ENCODE results near the gene BRAF.

DNA sequence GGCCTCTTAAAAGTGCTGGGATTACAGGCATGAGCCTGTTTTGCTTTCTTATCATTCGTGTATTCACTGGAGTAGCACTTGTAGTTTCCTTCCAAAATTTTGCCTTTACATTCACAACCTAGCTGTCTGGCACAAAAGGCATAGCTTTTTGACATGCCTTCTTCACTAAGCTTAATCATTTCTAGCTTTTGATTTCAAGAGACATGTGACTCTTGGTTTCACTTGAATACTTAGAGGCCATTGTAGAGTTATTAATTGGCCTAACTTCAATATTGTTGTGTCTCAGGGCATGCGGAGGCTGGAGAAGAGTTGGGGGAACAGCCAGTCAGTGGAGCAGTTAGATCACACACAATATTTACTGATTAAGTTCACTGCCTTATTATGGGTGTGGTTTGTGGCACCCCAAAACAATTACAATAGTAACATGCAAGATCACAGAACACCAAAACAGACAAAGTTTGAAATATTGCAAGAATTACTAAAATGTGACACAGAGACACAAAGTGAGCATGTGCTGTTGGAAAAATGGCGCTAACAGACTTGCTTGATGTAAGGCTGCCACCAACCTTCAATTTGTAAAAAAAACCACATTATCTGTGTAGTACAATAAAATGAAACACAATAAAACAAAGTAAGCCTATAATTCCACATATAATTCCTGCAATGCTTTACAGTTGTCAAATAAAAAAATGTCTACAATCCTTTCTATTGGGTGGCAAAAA lies 43.1 kb downstream of the BRAF start:
- TF ChIP-seq, protein P1, sequence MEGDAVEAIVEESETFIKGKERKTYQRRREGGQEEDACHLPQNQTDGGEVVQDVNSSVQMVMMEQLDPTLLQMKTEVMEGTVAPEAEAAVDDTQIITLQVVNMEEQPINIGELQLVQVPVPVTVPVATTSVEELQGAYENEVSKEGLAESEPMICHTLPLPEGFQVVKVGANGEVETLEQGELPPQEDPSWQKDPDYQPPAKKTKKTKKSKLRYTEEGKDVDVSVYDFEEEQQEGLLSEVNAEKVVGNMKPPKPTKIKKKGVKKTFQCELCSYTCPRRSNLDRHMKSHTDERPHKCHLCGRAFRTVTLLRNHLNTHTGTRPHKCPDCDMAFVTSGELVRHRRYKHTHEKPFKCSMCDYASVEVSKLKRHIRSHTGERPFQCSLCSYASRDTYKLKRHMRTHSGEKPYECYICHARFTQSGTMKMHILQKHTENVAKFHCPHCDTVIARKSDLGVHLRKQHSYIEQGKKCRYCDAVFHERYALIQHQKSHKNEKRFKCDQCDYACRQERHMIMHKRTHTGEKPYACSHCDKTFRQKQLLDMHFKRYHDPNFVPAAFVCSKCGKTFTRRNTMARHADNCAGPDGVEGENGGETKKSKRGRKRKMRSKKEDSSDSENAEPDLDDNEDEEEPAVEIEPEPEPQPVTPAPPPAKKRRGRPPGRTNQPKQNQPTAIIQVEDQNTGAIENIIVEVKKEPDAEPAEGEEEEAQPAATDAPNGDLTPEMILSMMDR (IDR thresholded peaks at IDR 0.05; ENCODE audit: low read length): no peak
- TF ChIP-seq EZH2 (IDR thresholded peaks at IDR 0.05; ENCODE audit: borderline replicate concordance, low read length): no peak

All from OCI-LY1 (cell line).